Measurements from ENCODE around the gene GCAT.
A peak's percentile ranks its signal among the peaks of the same experiment; 100 is the strongest.

The GCAT gene

GRCh38 chr22:37809672-37810333 lies 2.1 kb downstream of the GCAT start:
- no peak for DNase-seq (ENCODE audit: low read depth, low spot score)

GRCh38 chr22:37811867-37812266 lies 4.1 kb downstream of the GCAT start:
- DNase-seq (ENCODE audit: low read depth, low spot score) = no peak

- DNase-seq (ENCODE audit: low read depth, low spot score) = no peak
Observed at GRCh38 chr22:37812869-37813678, 5.3 kb downstream of the GCAT start.

GRCh38 chr22:37815593-37815992 lies 7.9 kb downstream of the GCAT start:
- no peak for DNase-seq (ENCODE audit: low read depth, low spot score)

- DNase-seq (ENCODE audit: low read depth, low spot score) = no peak
Observed at GRCh38 chr22:37816543-37817180, 8.9 kb downstream of the GCAT start.

GRCh38 chr22:37817705-37818408 lies 10.1 kb downstream of the GCAT start:
- DNase-seq (ENCODE audit: low read depth, low spot score) = peak; percentile 65

GRCh38 chr22:37818409-37819104 lies 10.8 kb downstream of the GCAT start:
- DNase-seq (ENCODE audit: low read depth, low spot score) = peak; percentile 27

GRCh38 chr22:37819105-37819433 lies 11.3 kb downstream of the GCAT start:
- DNase-seq (ENCODE audit: low read depth, low spot score) = no peak

GRCh38 chr22:37820350-37820749 lies 12.6 kb downstream of the GCAT start:
- no peak for DNase-seq (ENCODE audit: low read depth, low spot score)

- DNase-seq (ENCODE audit: low read depth, low spot score) = no peak
Observed at GRCh38 chr22:37822079-37822833, 14.5 kb downstream of the GCAT start.

GRCh38 chr22:37823134-37823985 lies 15.6 kb downstream of the GCAT start, which contains the start of gene GALR3:
Gene GALR3, plus strand, starts transcription at chr22:37823382. Its CDS starts 25 bp downstream, at chr22:37823407.
- DNase-seq (ENCODE audit: low read depth, low spot score) = no peak

- DNase-seq (ENCODE audit: low read depth, low spot score) = no peak
Observed at GRCh38 chr22:37824674-37825641, 17.2 kb downstream of the GCAT start.

- no peak for DNase-seq (ENCODE audit: low read depth, low spot score)
Observed at GRCh38 chr22:37827056-37827455, 19.3 kb downstream of the GCAT start.

GRCh38 chr22:37830093-37830842 lies 22.5 kb downstream of the GCAT start:
- no peak for DNase-seq (ENCODE audit: low read depth, low spot score)

GRCh38 chr22:37831472-37831871 lies 23.7 kb downstream of the GCAT start:
- DNase-seq (ENCODE audit: low read depth, low spot score) = no peak

- no peak for DNase-seq (ENCODE audit: low read depth, low spot score)
Observed at GRCh38 chr22:37832022-37832857, 24.5 kb downstream of the GCAT start.

Data from activated naive CD8-positive, alpha-beta T cell treated with anti-CD3 and anti-CD28 coated beads, Interleukin-2, amount 50 U/mL, for 16 hours (primary cell).